ENCODE results near the gene SLC6A5. TPM values are rescaled to one million over a fixed set of nuclear protein-coding genes. Genes with fewer than 3 reads are reported as not detected.

The SLC6A5 gene
- total RNA-seq, 1 donor from 2014 or later = not detected

DNA sequence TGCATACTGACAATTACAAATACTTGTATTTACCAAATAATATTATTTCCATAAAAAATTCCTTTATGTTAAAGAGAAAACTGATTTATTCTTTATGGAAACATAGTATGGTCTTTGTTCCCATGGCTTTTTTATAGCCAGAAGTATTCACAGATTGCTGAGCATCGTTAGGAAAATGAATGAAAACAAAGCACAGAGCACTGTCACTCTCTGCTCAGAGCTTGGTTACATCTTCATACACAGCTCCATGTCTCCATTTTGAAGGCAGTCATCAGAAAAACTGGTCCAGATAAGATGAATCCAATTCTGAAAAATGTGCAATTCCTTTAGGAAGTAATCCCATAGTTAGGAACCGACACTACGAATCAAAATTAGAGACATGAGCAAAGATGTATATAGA is 9.0 kb upstream of the SLC6A5 start:
- Histone ChIP-seq H3K4me1 (no peaks in the 10 kb centered on the region), H3K27me3 (no peaks in the 10 kb centered on the region), H3K36me3 (no peaks in the 10 kb centered on the region), H3K27ac (no peak overlapping the region), H3K4me3 (no peak overlapping the region), H3K9me3 (no peaks in the 10 kb centered on the region)
- DNase-seq (ENCODE audit: extremely low spot score in 2 of 2) = no peak
- no peak for TF ChIP-seq POLR2AphosphoS5 (IDR thresholded peaks at IDR 0.05; ENCODE audit: insufficient read depth in 1 of 2, low read depth in 1 of 2)
- intact Hi-C loops (cut with DNase I) = no loop called here

DNA sequence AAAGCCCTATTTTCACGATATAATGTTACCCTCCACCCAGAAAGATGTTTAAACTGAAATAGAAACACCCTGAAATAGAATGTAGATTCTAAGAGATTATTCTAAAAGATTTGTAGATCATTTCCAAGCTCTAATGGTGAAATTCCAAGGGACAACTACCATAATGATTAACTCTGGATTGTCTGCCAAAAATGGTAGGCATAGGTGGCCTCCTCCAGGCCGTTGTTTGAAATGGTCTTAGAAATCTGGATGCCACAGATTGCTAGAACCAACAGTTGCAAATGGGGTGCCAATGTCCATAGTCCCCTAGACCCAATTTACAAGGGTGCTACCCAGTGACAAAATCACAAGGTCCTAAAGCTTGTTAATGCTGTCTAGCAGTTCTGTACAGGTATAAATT is 6.7 kb upstream of the SLC6A5 start:
- peaks cover 11% of the 10 kb centered on the region for H3K4me1 ChIP-seq
- TF ChIP-seq, protein P1, sequence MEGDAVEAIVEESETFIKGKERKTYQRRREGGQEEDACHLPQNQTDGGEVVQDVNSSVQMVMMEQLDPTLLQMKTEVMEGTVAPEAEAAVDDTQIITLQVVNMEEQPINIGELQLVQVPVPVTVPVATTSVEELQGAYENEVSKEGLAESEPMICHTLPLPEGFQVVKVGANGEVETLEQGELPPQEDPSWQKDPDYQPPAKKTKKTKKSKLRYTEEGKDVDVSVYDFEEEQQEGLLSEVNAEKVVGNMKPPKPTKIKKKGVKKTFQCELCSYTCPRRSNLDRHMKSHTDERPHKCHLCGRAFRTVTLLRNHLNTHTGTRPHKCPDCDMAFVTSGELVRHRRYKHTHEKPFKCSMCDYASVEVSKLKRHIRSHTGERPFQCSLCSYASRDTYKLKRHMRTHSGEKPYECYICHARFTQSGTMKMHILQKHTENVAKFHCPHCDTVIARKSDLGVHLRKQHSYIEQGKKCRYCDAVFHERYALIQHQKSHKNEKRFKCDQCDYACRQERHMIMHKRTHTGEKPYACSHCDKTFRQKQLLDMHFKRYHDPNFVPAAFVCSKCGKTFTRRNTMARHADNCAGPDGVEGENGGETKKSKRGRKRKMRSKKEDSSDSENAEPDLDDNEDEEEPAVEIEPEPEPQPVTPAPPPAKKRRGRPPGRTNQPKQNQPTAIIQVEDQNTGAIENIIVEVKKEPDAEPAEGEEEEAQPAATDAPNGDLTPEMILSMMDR (IDR thresholded peaks at IDR 0.05) = no peak
- no peak for TF ChIP-seq POLR2A (IDR thresholded peaks at IDR 0.05)
- TF ChIP-seq POLR2AphosphoS5 (IDR thresholded peaks at IDR 0.05; ENCODE audit: insufficient read depth in 1 of 2, low read depth in 1 of 2) = no peak
- no peak for DNase-seq (ENCODE audit: extremely low spot score in 2 of 2)
- no peak overlapping the region for H3K27ac ChIP-seq
- intact Hi-C loops (cut with DNase I) = no loop called here
- no peaks in the 10 kb centered on the region for H3K36me3 ChIP-seq
- H3K9me3 ChIP-seq = no peaks in the 10 kb centered on the region
- H3K4me3 ChIP-seq = no peak overlapping the region
- H3K27me3 ChIP-seq = peaks cover 9% of the 10 kb centered on the region

DNA sequence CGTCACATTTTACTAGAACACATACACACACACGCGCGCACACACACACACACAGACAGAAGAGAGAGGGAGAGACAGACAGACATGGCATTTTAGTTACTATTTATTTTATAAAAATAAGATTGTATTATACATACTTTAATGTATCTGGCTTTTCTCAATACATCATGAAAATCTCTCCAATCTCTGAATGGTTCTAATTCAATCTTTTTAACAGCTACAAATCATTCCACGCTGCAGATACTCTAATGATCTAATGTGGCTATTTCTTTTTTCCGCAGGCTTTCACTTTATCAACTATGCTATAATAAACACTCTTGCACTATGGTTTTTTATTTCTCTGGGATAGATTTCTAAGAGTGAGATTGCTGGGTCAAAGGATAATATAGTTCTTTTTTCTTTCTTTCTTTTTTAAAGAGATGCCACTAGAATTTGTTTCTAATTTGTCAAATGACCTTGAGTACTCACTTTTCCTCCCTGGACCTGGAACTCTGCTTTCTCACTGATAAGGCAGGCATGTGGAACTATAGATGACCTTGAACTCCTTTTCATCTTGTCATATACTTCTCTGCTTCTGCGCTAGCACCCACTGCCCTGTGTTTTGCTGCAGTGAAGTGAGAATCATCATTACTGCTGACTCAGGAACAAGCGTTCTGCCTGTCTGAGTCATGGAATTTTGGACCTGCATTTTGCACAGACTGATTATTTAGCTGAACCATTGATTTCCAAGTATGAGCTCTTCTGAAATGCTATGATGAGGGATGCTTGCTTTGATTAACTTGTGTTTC is 4.9 kb upstream of the SLC6A5 start:
- DNase-seq (ENCODE audit: extremely low spot score in 2 of 2) = no peak
- no peak overlapping the region for H3K4me3 ChIP-seq
- no peaks in the 10 kb centered on the region for H3K9me3 ChIP-seq
- H3K27me3 ChIP-seq = peaks cover 11% of the 10 kb centered on the region
- no peak overlapping the region for H3K27ac ChIP-seq
- peaks cover 11% of the 10 kb centered on the region for H3K4me1 ChIP-seq
- H3K36me3 ChIP-seq = no peaks in the 10 kb centered on the region
- TF ChIP-seq POLR2A (IDR thresholded peaks at IDR 0.05) (no peak), POLR2AphosphoS5 (IDR thresholded peaks at IDR 0.05; ENCODE audit: insufficient read depth in 1 of 2, low read depth in 1 of 2) (no peak)
- TF ChIP-seq, protein P1 (IDR thresholded peaks at IDR 0.05) = no peak
- intact Hi-C loops (cut with DNase I) = no loop called here

DNA sequence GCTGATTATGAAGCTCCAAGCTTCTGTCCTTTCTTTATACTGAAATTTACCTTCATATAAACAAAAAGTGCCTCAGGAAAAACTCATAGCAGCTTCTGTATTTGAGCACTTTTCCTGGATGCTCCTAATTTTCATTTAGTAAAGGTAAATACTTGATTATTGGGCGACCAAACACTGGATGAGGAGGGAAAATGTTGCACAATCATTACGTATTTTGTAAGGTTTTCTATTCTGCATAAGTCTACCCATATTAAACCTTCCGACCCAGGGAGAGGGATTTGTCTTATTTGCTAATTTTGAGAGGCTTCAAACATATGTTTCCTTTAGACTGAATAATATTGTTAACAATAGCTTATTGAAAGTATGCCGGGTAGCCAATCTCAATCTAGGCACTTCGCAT is 4.3 kb upstream of the SLC6A5 start:
- Histone ChIP-seq H3K36me3 (no peaks in the 10 kb centered on the region), H3K27ac (no peak overlapping the region), H3K4me3 (no peak overlapping the region), H3K4me1 (peaks cover 11% of the 10 kb centered on the region), H3K9me3 (no peaks in the 10 kb centered on the region), H3K27me3 (peaks cover 11% of the 10 kb centered on the region)
- TF ChIP-seq POLR2AphosphoS5 (IDR thresholded peaks at IDR 0.05; ENCODE audit: insufficient read depth in 1 of 2, low read depth in 1 of 2) = no peak
- TF ChIP-seq POLR2A (IDR thresholded peaks at IDR 0.05) = no peak
- intact Hi-C loops (cut with DNase I) = no loop called here
- DNase-seq (ENCODE audit: extremely low spot score in 2 of 2) = no peak

DNA sequence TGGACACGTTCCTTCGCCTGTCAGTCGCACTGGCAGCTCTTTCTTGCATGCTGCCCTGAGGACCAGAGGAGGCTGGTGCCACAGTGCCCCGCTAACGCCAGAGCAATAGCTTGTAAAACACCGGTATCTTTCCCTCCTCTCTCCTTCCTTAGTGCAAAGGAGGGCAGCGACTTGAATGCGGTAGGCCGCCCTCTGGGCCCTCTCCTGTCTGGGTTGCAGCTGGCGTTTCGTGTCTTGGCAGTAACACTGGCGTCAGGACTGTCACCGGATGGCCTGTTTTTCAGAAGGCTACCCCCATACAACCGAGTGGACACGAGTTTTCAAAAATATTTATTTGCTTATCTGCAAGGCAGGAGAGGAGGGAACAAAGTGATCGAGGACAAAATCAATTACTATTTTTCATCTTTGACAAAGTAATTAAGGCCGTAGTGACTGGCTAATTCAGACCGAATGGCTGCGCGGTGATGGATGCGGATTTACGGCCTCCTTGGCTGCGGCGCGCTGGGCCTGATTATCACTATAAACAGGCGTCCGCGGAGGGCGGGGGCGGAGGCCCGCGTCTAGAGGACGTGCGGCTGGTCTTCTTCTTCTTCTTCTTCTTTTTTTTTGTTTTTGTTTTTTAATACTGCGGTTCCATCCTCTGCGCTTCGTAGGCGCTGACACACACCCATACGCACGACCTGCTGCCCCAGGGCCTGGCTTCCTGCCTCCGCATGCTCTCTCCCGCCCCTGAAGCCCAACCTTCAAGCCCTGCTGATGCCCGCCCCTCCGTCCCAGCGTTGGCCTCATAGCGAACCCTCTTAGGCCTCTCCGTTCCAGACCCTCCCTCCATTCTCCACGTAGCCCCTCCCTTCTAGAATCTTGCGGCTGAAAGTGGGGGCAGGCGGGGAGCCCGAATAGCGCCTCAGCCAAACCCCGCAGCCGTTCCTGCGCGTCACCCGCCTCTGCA is 2.9 kb upstream of the SLC6A5 start:
- Histone ChIP-seq H3K27ac (no peak overlapping the region), H3K4me1 (peaks cover 11% of the 10 kb centered on the region), H3K36me3 (no peaks in the 10 kb centered on the region), H3K27me3 (peaks cover 14% of the 10 kb centered on the region), H3K4me3 (peak overlapping the region in 1 of 2 donors; percentile 6), H3K9me3 (no peaks in the 10 kb centered on the region)
- TF ChIP-seq POLR2AphosphoS5 (IDR thresholded peaks at IDR 0.05; ENCODE audit: insufficient read depth in 1 of 2, low read depth in 1 of 2) (no peak), POLR2A (IDR thresholded peaks at IDR 0.05) (no peak)
- TF ChIP-seq, protein P1 (IDR thresholded peaks at IDR 0.05) = no peak
- intact Hi-C loops (cut with DNase I) = no loop called here
- no peak for DNase-seq (ENCODE audit: extremely low spot score in 2 of 2)

All from vagina (tissue), 2 donors.